HFF-Myc (cell line): Measurements from ENCODE around the gene TRMT61A.

Source experiments
- DNase-seq: peaks from one replicate; pipeline ENCODE4 v3.0.0-alpha.2; 2011; ENCODE audit warnings: low read depth; ENCODE audit errors: extremely low read depth
- H3K4me3 ChIP-seq: replicated peaks from 2 replicates; pipeline ENCODE4 v1.5.1; 2011; ENCODE audit warnings: low read depth, mild to moderate bottlenecking, control low read depth, low read length
- CTCF ChIP-seq: IDR thresholded peaks from 2 replicates; pipeline ENCODE4 v1.5.1; 2012; ENCODE audit warnings: mild to moderate bottlenecking, low read depth, low read length, control low read depth; ENCODE audit errors: missing control alignments

Gene TRMT61A

GRCh38 chr14:103545915-103546651 is 17.1 kb downstream of the TRMT61A start:
- no peak for DNase-seq
- no peak overlapping the region for H3K4me3 ChIP-seq
- TF ChIP-seq CTCF: no peak

GRCh38 chr14:103546652-103547454 is 17.9 kb downstream of the TRMT61A start:
- DNase-seq: no peak
- TF ChIP-seq CTCF: peak; percentile 81
- no peak overlapping the region for H3K4me3 ChIP-seq

DNA sequence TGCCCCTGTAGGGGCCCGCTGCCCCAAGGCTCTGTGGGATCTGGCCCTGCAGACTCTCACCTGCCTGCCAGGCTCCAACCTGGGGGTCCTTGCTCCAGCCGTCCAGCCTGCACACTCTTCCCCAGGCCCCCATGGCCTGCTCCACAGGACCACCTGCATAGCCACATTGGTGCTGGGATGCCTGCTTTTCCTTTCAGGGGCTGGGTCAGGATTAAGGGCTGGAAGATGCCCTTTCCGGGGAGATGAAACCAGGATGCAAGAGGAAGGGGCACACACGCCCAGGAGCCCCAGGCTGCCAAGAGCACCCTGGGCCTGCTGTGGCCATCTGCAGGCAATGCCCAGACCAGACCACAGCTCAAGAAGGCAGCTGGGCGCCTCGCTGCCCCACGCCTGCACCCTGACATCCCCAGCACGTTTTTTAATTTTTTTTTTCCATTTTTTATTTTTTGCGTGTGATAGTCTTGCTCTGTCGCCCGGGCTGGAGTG is 18.5 kb downstream of the TRMT61A start:
- no peak for DNase-seq
- no peak for TF ChIP-seq CTCF
- no peak overlapping the region for H3K4me3 ChIP-seq

GRCh38 chr14:103547941-103548462 is 19.0 kb downstream of the TRMT61A start:
- no peak for DNase-seq
- TF ChIP-seq CTCF: no peak
- H3K4me3 ChIP-seq: no peak overlapping the region

- no peak overlapping the region for H3K4me3 ChIP-seq
- TF ChIP-seq CTCF: no peak
Observed at GRCh38 chr14:103548463-103549351, 19.7 kb downstream of the TRMT61A start.

More at GRCh38 chr14:103548463-103549351, 19.7 kb downstream of the TRMT61A start:
- DNase-seq: no peak
